Activated CD4-positive, CD25-positive, alpha-beta regulatory T cell treated with anti-CD3 and anti-CD28 coated beads, Interleukin-2, amount 50 U/mL, for 72 hours (primary cell): ENCODE data around the gene DUOXA2.
"Not testable (repeated sequence)": the region's sequence is repeated elsewhere in the genome, so short reads cannot be mapped to it uniquely, and the experiment has no call there.

Source experiments
- DNase-seq: peaks from one replicate; pipeline ENCODE4 v3.0.0; 2021

The DUOXA2 gene

GRCh38 chr15:45097466-45097865, 16.7 kb upstream of the DUOXA2 start:
- DNase-seq = no peak

- no peak for DNase-seq
These were observed 14.5 kb upstream of the DUOXA2 start for GRCh38 chr15:45099549-45100165.

- no peak for DNase-seq
These were observed 13.1 kb upstream of the DUOXA2 start for GRCh38 chr15:45100884-45101625.

GRCh38 chr15:45101749-45102148, 12.4 kb upstream of the DUOXA2 start:
- no peak for DNase-seq

GRCh38 chr15:45102226-45102625, 11.9 kb upstream of the DUOXA2 start:
- no peak for DNase-seq

GRCh38 chr15:45104170-45104569, 10.0 kb upstream of the DUOXA2 start:
- not testable (repeated sequence) for DNase-seq

GRCh38 chr15:45105586-45105985, 8.5 kb upstream of the DUOXA2 start:
- no peak for DNase-seq

- DNase-seq = no peak
These were observed 7.9 kb upstream of the DUOXA2 start for GRCh38 chr15:45106002-45106790.

GRCh38 chr15:45107941-45108630, 6.0 kb upstream of the DUOXA2 start:
- DNase-seq = no peak

- peak; percentile 24 for DNase-seq
These were observed 3.8 kb upstream of the DUOXA2 start for GRCh38 chr15:45110256-45110820.

- peak; percentile 26 for DNase-seq
These were observed 2.6 kb upstream of the DUOXA2 start for GRCh38 chr15:45111390-45112142.

GRCh38 chr15:45112143-45112590, 2.0 kb upstream of the DUOXA2 start:
- DNase-seq = no peak

GRCh38 chr15:45112591-45113379, 1.3 kb upstream of the DUOXA2 start:
- DNase-seq = no peak

- DNase-seq = no peak
These were observed 641 bp upstream of the DUOXA2 start for GRCh38 chr15:45113380-45113990.

GRCh38 chr15:45114751-45115085, 592 bp downstream of the DUOXA2 start:
- DNase-seq = no peak

- DNase-seq = no peak
These were observed 1.2 kb downstream of the DUOXA2 start for GRCh38 chr15:45115312-45115820.

GRCh38 chr15:45116006-45116481, 1.9 kb downstream of the DUOXA2 start:
- no peak for DNase-seq

- DNase-seq = no peak
These were observed 2.6 kb downstream of the DUOXA2 start for GRCh38 chr15:45116482-45117307.

- DNase-seq = no peak
These were observed 3.4 kb downstream of the DUOXA2 start for GRCh38 chr15:45117308-45118130.
